Progenitor cell of endocrine pancreas (in vitro differentiated cells): ENCODE results near the gene NUDT22. TPM values are rescaled to one million over a fixed set of nuclear protein-coding genes. Genes with fewer than 3 reads are reported as not detected.

Experiments
- DNase-seq: peaks from one replicate; pipeline ENCODE4 v3.0.0; 2021; ENCODE audit warnings: low spot score; ENCODE audit not compliant: unreplicated experiment
- H3K27ac Mint-ChIP-seq: 2 replicates; pipeline ENCODE4 v1.8.0; 2021; ENCODE audit warnings: mild to moderate bottlenecking, moderate library complexity, mixed read lengths
- H3K27me3 Mint-ChIP-seq: 2 replicates; pipeline ENCODE4 v1.8.0; 2021; ENCODE audit warnings: mixed read lengths
- H3K36me3 Mint-ChIP-seq: 2 replicates; pipeline ENCODE4 v1.8.0; 2022; ENCODE audit warnings: mixed read lengths; ENCODE audit not compliant: insufficient read depth
- H3K4me1 Mint-ChIP-seq: 2 replicates; pipeline ENCODE4 v1.8.0; 2021; ENCODE audit warnings: low read depth, mixed read lengths
- H3K4me3 Mint-ChIP-seq: 2 replicates; pipeline ENCODE4 v1.8.0; 2021; ENCODE audit warnings: low read depth, mild to moderate bottlenecking, moderate library complexity, mixed read lengths
- H3K9me3 Mint-ChIP-seq: 2 replicates; pipeline ENCODE4 v1.8.0; 2021; ENCODE audit warnings: low read depth, mixed read lengths
- CTCF ChIP-seq: fragments of 200-600 bp; sonication (generic); IDR thresholded peaks from one replicate; pipeline ENCODE4 v1.5.0; 2021; ENCODE audit warnings: antibody characterized with exemption, mild to moderate bottlenecking; ENCODE audit not compliant: unreplicated experiment
- total RNA-seq: library from RNA; stranded (reverse); gene quantifications from 2 replicates; pipeline ENCODE4 v1.2.1, GENCODE V29; 2021

The NUDT22 gene
- total RNA-seq, 1 donor from 2014 or later = 48.2 TPM

- Mint-ChIP-seq H3K27me3 (no peaks in the 10 kb centered on the region), H3K9me3 (no peaks in the 10 kb centered on the region), H3K4me3 (no peak overlapping the region), H3K27ac (no peak overlapping the region), H3K36me3 (peaks cover 2% of the 10 kb centered on the region), H3K4me1 (no peaks in the 10 kb centered on the region)
- DNase-seq = no peak
- TF ChIP-seq CTCF = no peak
Measured at GRCh38 chr11:64209563-64209843, 16.6 kb upstream of the NUDT22 start.

- Mint-ChIP-seq H3K27me3 (no peaks in the 10 kb centered on the region), H3K4me3 (no peak overlapping the region), H3K27ac (peak overlapping the region; percentile 82), H3K4me1 (no peaks in the 10 kb centered on the region), H3K36me3 (peaks cover 4% of the 10 kb centered on the region), H3K9me3 (no peaks in the 10 kb centered on the region)
- TF ChIP-seq CTCF = no peak
- no peak for DNase-seq
Measured at GRCh38 chr11:64210301-64211020, 15.6 kb upstream of the NUDT22 start.

GRCh38 chr11:64211181-64211872, 14.7 kb upstream of the NUDT22 start:
- Mint-ChIP-seq H3K36me3 (peaks cover 4% of the 10 kb centered on the region), H3K27me3 (no peaks in the 10 kb centered on the region), H3K4me3 (no peak overlapping the region), H3K9me3 (no peaks in the 10 kb centered on the region), H3K27ac (no peak overlapping the region), H3K4me1 (no peaks in the 10 kb centered on the region)
- no peak for DNase-seq
- TF ChIP-seq CTCF = no peak

- Mint-ChIP-seq H3K27me3 (no peaks in the 10 kb centered on the region), H3K4me1 (peaks cover 6% of the 10 kb centered on the region), H3K36me3 (peaks cover 8% of the 10 kb centered on the region), H3K9me3 (no peaks in the 10 kb centered on the region), H3K4me3 (no peak overlapping the region), H3K27ac (no peak overlapping the region)
- no peak for DNase-seq
- TF ChIP-seq CTCF = no peak
Measured at GRCh38 chr11:64216879-64217278, 9.2 kb upstream of the NUDT22 start.

GRCh38 chr11:64218628-64219353, 7.3 kb upstream of the NUDT22 start:
- Mint-ChIP-seq H3K27ac (no peak overlapping the region), H3K4me3 (peak overlapping the region; percentile 9), H3K27me3 (no peaks in the 10 kb centered on the region), H3K9me3 (no peaks in the 10 kb centered on the region), H3K36me3 (peaks cover 8% of the 10 kb centered on the region), H3K4me1 (peaks cover 6% of the 10 kb centered on the region)
- no peak for DNase-seq
- no peak for TF ChIP-seq CTCF
